Esophagus muscularis mucosa (tissue), 4 donors: Measurements from ENCODE around the gene GDI1. TPM values are rescaled to one million over a fixed set of nuclear protein-coding genes. Genes with fewer than 3 reads are reported as not detected.

Source experiments
- DNase-seq: peaks from one replicate; pipeline ENCODE4 v3.0.0-alpha.2; 2017; ENCODE audit errors: extremely low spot score
- H3K27ac ChIP-seq, 4 donors: fragments of 200-600 bp; sonication (generic); replicated peaks in 1 of 4; 1 replicate in 3 of 4; 2 replicates in 1 of 4; pipeline ENCODE4 v1.5.1; 2016 to 2019; ENCODE audit warnings: mild to moderate bottlenecking in 1 of 4
- H3K27me3 ChIP-seq, 4 donors: fragments of 200-600 bp; sonication (generic); one replicate each; pipeline versions ENCODE4 v1.5.1 to v1.6.0; 2016 to 2019
- H3K36me3 ChIP-seq, 4 donors: fragments of 200-600 bp; sonication (generic); one replicate each; pipeline ENCODE4 v1.5.1; 2016 to 2019
- H3K4me1 ChIP-seq, 4 donors: fragments of 200-600 bp; sonication (generic); one replicate each; pipeline ENCODE4 v1.5.1; 2016 to 2019
- H3K4me3 ChIP-seq, 4 donors: fragments of 200-600 bp; sonication (generic); 1 replicate in 2 of 4; 2 replicates in 2 of 4; pipeline ENCODE4 v1.5.1; 2016 to 2019; ENCODE audit warnings: mild to moderate bottlenecking in 4 of 4, moderate library complexity in 1 of 4
- H3K9me3 ChIP-seq, 4 donors: fragments of 200-600 bp; sonication (generic); 1 replicate in 3 of 4; 2 replicates in 1 of 4; pipeline ENCODE4 v1.5.1; 2016 to 2019
- EP300 ChIP-seq: sonication (generic); formaldehyde crosslinking; IDR thresholded peaks from one replicate; pipeline ENCODE4 v1.6.1; 2017; ENCODE audit warnings: antibody characterized with exemption
- POLR2A ChIP-seq: fragments of 450-650 bp; IDR thresholded peaks from one replicate; pipeline ENCODE4 v1.6.1; 2017; ENCODE audit warnings: antibody characterized with exemption, moderate library complexity, mild to moderate bottlenecking, low read depth
- POLR2AphosphoS5 ChIP-seq, 2 donors: sonication (generic); formaldehyde crosslinking; IDR thresholded peaks; one replicate each; pipeline ENCODE4 v1.6.1; 2017; ENCODE audit warnings: antibody characterized with exemption in 2 of 2
- WGBS: methylation state at CpG from one replicate; pipeline ENCODE4 v1.1.5; 2018; 5-methylcytosine and 5-hydroxymethylcytosine counted together
- intact Hi-C: fragments of 100-400 bp; cut with DNase I; formaldehyde crosslinking; loops from one replicate; pipeline ENCODE4 v1.15.1; 2023
- total RNA-seq, 4 donors: library from RNA; depleted of rRNA; stranded (reverse); fragments of >200 nt; gene quantifications; one replicate each; pipeline versions ENCODE4 v1.1.0 to v1.2.1, GENCODE V29; 2016
- TF ChIP-seq, protein P1 (sequence below), 3 experiments: fragments of 200-600 bp in 2 of 3; fragments of 450-650 bp in 1 of 3; sonication (generic) in 2 of 3; IDR thresholded peaks; one replicate each; pipeline ENCODE4 v1.5.1; 2017 to 2019; ENCODE audit warnings: antibody characterized with exemption in 3 of 3, mild to moderate bottlenecking in 2 of 3, moderate library complexity in 1 of 3

The GDI1 gene
- total RNA-seq, 4 donors from 2014 or later, result 105 to 148 (median 128) TPM

DNA sequence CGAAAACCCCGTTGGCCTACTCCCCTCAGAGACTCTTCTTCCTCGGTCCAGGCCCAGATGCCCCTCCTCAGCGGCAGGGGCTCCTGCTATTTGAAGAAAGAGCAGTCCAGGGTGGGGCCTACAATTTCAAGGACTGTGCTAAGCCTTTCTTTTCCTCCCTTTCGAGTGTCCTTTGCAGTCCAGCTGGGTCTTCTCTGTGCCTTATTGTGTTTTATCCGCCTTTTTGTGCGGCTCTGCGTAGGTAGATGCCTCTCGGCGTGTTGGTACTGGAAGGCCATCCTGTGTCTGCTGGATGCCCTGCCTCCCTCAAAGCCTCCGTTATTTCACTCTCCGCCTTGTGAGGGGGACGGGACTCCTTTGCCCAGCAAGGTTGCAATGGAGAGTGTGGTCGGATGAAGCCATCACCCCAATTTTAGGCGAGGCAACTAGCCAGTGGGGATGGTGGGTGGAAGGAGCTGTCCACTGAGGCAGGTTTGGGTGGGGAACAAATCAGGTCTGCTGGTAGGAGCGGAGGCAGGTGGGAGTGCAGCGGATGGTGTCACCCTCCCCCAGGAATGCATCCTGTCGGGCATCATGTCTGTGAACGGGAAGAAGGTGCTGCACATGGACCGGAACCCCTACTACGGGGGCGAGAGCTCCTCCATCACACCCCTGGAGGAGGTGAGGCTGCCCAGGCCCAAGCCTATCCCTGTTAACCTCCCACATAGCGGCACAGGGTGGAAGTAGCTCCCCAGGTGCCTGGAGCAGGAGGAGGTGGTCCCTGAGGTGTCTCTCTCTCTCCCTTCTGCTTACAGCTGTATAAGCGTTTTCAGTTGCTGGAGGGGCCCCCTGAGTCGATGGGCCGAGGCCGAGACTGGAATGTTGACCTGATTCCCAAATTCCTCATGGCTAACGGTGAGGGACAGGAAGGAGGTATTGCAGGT lies 1.3 kb downstream of the GDI1 start:
- intact Hi-C loops, result loop anchor here (5.0 kb wide), 1 partner anchor 49 kb away; the partner anchor contains the start of gene UBL4A
- no peaks in the 10 kb centered on the region for H3K27me3 ChIP-seq
- TF ChIP-seq POLR2A (no peak), EP300 (no peak), POLR2AphosphoS5 (IDR thresholded peaks at IDR 0.05) (no peak)
- TF ChIP-seq, protein P1, sequence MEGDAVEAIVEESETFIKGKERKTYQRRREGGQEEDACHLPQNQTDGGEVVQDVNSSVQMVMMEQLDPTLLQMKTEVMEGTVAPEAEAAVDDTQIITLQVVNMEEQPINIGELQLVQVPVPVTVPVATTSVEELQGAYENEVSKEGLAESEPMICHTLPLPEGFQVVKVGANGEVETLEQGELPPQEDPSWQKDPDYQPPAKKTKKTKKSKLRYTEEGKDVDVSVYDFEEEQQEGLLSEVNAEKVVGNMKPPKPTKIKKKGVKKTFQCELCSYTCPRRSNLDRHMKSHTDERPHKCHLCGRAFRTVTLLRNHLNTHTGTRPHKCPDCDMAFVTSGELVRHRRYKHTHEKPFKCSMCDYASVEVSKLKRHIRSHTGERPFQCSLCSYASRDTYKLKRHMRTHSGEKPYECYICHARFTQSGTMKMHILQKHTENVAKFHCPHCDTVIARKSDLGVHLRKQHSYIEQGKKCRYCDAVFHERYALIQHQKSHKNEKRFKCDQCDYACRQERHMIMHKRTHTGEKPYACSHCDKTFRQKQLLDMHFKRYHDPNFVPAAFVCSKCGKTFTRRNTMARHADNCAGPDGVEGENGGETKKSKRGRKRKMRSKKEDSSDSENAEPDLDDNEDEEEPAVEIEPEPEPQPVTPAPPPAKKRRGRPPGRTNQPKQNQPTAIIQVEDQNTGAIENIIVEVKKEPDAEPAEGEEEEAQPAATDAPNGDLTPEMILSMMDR (IDR thresholded peaks at IDR 0.05), result no peak
- peaks cover 7 to 27% (median 23%) of the 10 kb centered on the region in 4 donors for H3K4me1 ChIP-seq
- peak overlapping the region; percentile 88 to 91 (median 90) for H3K27ac ChIP-seq
- WGBS, result 58% methylated on average over 27 of the region's 28 CpGs
- peaks cover 4 to 63% (median 60%) of the 10 kb centered on the region in 4 donors for H3K36me3 ChIP-seq
- no peaks in the 10 kb centered on the region for H3K9me3 ChIP-seq
- no peak for DNase-seq
- H3K4me3 ChIP-seq, result peak overlapping the region; percentile 68 to 84 (median 74)

DNA sequence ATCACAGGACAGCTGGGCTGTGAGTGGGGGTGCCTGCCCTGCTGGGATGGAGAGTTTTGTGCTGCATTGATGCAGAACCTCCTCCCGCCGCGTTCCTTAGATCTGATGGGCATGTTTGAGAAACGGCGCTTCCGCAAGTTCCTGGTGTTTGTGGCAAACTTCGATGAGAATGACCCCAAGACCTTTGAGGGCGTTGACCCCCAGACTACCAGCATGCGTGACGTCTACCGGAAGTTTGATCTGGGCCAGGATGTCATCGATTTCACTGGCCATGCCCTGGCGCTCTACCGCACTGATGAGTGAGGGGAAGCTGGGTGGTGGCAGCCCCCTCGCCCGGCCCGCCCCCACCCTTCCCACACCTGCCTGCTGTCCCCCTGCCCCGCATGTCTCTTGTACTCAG lies 2.9 kb downstream of the GDI1 start:
- Histone ChIP-seq H3K9me3 (no peaks in the 10 kb centered on the region), H3K36me3 (peaks cover 4 to 49% (median 45%) of the 10 kb centered on the region in 4 donors), H3K27me3 (no peaks in the 10 kb centered on the region), H3K4me3 (no peak overlapping the region), H3K27ac (no peak overlapping the region), H3K4me1 (peaks cover 14 to 37% (median 33%) of the 10 kb centered on the region in 4 donors)
- intact Hi-C loops, result loop anchor here (5.0 kb wide), 1 partner anchor 47 kb away; the partner anchor contains the start of gene UBL4A
- 92% methylated on average over 14 of the region's 18 CpGs for WGBS
- TF ChIP-seq EP300, result no peak
- no peak for TF ChIP-seq POLR2AphosphoS5 (IDR thresholded peaks at IDR 0.05)
- TF ChIP-seq, protein P1 (IDR thresholded peaks at IDR 0.05), result no peak
- TF ChIP-seq POLR2A, result no peak
- no peak for DNase-seq

DNA sequence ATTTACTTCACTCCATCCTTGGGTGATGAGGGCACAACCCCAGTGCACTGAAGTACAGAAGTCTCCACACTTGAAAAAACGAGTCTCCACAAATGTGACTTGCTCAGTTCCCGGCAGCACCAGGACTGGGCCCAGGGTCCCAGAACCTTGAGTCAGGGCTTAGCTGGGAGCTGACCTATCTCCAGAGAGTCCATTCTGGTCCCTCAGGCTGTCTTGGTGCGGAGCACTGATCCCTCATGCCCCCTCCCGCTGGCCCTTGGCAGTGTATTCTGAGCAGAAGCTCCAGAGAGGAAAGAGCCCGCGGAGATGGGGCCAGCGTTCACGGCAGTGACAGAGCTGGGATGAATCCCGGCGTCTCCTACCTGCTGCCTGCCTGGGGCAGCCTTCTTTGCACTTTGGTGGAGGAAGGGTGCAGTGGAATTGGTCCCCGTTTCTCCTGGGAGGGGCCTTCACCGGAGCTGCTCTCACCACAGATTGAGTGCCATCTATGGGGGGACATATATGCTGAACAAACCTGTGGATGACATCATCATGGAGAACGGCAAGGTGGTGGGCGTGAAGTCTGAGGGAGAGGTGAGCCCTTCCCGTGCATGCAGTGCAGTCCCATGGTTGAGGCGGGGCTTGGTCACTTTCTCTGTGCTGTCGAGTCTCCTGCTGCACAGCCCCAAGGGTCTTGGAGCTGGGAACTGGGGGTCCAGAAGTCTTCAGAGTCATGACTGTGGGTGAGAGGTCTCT lies 3.8 kb downstream of the GDI1 start:
- intact Hi-C loops, result no loop called here
- Histone ChIP-seq H3K36me3 (peaks cover 4 to 44% (median 38%) of the 10 kb centered on the region in 4 donors), H3K9me3 (no peaks in the 10 kb centered on the region), H3K27ac (no peak overlapping the region), H3K4me1 (peaks cover 19 to 47% (median 42%) of the 10 kb centered on the region in 4 donors), H3K4me3 (no peak overlapping the region), H3K27me3 (no peaks in the 10 kb centered on the region)
- no peak for TF ChIP-seq POLR2AphosphoS5 (IDR thresholded peaks at IDR 0.05)
- no peak for TF ChIP-seq POLR2A
- no peak for TF ChIP-seq EP300
- TF ChIP-seq, protein P1 (IDR thresholded peaks at IDR 0.05), result no peak
- WGBS, result 77% methylated on average over 5 of the region's 17 CpGs
- DNase-seq, result no peak

DNA sequence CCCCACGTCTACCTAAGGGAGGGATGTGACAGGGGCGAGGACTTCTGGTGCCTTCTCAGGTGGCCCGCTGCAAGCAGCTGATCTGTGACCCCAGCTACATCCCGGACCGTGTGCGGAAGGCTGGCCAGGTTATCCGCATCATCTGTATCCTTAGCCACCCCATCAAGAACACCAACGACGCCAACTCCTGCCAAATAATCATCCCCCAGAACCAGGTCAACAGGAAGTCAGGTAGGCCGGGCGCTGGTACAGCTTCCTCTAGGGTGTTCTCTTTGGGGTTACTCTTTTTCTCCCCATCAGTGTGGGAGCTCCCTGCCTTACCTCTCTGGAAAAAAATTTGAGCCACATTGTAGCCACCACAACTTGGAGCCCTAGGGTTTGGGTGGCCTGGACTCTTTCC lies 4.6 kb downstream of the GDI1 start:
- peaks cover 4 to 50% (median 45%) of the 10 kb centered on the region in 4 donors for H3K36me3 ChIP-seq
- no peak overlapping the region for H3K27ac ChIP-seq
- H3K27me3 ChIP-seq, result no peaks in the 10 kb centered on the region
- H3K9me3 ChIP-seq, result no peaks in the 10 kb centered on the region
- TF ChIP-seq POLR2AphosphoS5 (IDR thresholded peaks at IDR 0.05) (no peak), POLR2A (no peak), EP300 (no peak)
- TF ChIP-seq, protein P1 (IDR thresholded peaks at IDR 0.05), result no peak
- WGBS, result 93% methylated on average over 8 of the region's 11 CpGs
- no peak for DNase-seq
- no peak overlapping the region for H3K4me3 ChIP-seq
- intact Hi-C loops, result no loop called here
- peaks cover 16 to 48% (median 46%) of the 10 kb centered on the region in 4 donors for H3K4me1 ChIP-seq
